ENCODE results near the gene DIP2C.
"Not testable (repeated sequence)": the region's sequence is repeated elsewhere in the genome, so short reads cannot be mapped to it uniquely, and the experiment has no call there.

Gene DIP2C

DNA sequence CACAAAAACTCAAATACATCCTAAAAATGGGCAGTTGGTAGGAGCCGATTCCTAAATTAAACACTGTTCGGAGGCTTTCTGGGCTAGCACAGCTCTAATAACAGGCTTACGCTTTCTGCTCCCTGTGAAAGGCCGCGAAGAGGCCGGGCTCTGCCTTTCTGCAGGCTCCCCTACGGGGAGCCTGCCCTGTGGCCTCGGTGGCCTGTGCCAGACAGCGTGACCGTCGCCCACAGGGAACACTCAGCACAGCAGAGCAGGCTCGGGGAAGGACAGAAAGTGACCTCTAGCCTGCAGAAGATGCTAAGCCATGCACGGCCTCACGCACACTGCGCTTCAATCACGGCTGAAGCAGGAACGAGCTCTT lies 64.2 kb downstream of the DIP2C start:
- DNase-seq = no peak

DNA sequence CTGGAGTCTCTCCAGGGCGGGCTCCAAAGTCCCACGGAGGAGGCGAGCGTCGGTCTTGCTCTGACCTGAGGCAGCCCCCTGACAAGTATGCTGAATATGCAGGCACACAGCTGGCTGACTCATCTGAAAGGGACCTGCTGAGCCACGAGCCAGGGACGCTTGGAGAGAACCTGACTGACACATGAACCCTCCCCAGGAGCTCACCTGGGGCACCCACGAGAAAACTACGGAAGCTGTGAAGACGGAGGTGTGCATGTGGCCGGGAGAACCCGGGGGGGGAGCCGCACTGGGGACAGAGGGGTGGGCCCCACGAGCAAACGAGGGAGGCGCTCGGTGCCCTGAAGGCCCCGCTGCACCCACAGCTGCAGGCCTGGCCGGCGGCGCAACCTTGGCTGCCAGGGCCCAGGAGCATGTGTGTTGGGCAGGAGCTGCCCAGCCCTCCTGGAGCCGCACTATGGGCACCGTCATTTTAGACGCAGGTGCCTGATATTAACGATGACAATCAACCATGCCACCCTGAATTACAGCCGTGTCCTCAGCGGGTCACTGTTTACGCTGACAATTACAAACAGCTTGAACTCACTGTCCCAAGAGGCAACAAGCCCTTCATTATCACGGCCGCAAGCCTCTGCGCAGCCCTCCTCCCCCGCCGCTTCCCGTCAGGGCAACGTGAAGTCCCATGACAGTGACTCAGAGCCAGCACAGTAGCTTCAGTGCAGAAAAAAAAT lies 64.7 kb downstream of the DIP2C start:
- DNase-seq = peak; percentile 8

DNA sequence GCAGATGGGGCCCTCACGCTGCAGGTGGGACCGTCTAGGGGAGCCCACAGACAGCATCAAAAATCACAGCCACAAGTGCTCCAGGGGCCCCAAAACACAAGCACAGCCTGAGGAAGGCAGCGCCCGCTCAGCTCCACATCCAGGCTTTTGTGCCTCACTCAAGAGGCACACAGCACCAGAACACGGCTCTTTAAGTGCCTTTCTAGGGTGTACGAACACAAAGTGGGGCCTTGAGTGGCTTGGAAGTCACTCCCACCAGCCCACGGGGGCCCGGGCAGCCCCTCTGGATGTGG lies 65.2 kb downstream of the DIP2C start:
- DNase-seq = no peak

DNA sequence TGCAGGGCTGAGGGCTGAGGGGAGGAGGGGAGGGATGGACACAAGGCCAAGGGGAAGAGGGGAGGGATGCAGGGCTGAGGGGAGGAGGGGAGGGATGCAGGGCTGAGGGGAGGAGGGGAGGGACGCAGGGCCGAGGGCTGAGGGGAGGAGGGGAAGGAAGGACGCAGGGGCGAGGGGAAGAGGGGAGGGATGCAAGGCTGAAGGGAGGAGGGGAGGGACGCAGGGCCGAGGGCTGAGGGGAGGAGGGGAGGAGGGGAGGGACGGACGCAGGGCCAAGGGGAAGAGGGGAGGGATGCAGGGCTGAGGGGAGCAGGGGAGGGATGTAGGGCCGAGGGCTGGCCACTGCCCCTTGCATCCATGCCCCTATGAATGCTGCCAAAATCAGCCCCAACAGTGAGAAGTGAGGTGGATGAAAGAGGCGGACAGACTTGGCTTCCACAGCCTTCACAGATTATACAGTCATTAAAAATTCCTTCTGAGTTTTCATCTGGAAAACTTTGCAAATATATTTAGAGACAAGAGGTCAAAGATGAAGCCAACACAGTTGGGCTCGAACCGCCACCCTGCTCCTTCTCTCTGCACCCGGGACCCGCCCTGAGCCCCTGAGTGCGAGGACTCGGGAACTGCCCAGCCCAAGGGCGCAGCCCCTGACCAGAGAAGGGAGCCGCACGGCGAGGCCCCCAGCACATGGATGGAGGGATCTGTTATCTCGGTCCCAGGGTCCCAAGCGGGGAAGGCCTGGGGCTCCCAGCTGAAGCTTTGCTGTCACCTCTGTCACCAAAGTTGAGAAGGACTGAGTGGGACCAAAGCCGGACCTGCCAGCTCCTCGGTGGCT lies 65.8 kb downstream of the DIP2C start:
- DNase-seq = no peak

DNA sequence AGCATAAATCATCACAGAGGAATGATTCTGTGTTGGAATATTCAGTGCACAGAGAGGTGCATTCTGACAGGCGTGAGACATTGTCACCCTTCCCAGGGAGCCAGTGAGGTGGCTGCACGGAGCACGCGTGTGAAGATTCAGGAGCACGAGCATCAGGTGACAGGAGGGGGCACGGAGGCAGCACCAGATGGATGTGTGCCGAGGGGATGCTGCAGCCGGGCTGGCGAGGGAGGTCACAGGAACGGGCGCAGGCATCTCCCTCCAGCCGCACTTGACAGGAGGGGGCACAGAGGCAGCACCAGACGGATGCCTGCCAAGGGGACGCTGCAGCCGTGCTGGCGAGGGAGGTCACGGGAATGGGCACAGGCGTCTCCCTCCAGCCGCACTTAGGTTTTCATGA lies 66.5 kb downstream of the DIP2C start:
- DNase-seq = no peak

DNA sequence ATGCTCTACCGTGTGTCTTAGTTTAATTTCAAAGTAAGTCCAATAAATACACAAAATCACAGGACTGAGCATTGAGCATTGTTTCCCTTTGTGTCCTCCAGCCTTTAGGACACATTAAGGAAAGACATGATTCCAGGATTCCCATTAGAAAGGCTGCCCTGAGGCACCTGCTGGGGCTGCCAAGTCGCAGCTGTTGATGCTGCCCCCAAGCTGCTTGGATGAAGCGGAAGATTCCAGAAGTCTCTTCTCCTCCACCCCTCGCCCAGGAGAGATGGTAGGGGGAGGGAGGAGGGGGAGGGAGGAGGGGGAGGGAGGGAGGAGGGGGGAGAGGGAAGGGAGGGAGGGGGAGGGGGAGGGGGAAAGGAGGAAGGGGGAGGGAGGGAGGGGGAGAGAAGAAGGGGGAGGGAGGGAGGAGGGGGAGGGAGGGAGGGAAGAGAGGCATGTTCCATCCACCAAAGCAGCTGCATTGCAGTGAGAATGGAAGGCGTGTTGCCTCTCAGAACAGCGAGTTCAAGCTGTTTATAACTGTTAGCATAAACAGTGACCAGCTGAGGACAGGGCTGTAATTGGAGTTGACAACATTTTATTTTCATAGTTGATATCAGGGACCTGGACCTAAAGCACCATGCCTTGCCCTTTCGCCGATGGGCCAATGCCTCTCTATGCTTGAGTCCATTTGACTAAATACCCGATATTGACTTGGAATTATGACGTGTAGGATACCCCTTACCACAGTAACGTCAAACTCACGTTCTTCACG lies 67.3 kb downstream of the DIP2C start:
- DNase-seq = no peak

DNA sequence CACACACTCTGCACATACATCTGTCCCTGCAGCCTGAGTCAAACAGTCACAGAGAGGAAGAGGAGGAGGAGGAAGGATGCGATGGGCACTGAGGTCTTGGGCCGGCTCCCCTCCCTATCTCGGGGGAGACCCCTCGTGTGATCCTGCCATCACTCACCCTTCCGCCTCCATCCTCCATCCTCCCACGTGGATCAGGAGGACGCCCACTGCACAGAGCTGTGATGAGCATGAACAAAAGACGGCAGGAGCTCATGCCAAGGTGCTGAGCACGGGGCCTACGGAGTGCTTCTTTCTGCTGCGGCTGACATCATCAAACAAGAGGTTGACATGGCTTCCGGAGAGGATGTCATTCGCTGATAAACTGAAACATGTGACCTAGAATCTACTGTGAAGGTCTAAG lies 68.0 kb downstream of the DIP2C start:
- no peak for DNase-seq

DNA sequence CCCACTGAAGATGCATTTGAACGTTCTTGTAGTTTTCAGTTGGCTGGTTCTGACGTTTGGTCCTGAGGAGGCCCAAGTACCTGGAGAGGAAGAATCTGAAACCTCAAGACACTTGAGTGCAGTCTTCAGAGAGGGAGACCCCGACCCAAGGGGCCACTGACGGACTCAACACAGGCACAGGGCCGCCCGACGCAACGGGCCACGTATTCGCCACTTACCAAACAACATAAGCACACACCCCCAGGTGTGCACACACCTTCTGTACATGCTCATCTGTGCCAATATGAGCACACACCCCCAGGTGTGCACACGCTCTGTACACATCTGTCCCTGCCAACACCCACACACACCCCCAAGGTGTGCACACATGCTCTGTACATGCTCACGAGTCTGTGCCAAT lies 68.5 kb downstream of the DIP2C start:
- no peak for DNase-seq

DNA sequence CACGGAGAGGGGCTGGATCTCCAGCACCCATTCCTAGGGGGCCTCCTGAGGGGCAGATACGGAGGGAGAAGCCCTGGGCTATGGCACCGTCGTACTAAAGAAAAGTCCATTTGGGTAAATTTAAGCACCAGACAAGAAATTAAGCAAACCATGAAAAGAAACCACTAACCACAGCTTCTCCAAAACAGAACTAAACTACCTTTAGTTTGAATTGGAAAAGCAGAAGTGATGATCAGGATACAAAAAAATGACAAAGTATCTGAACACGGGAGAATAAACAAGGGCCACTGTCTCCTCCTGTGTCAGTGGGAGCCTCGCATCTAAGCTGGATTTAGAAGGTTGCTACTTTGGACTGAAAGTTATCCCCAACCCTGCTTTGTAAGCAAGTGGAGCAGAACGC lies 69.1 kb downstream of the DIP2C start:
- DNase-seq = no peak

DNA sequence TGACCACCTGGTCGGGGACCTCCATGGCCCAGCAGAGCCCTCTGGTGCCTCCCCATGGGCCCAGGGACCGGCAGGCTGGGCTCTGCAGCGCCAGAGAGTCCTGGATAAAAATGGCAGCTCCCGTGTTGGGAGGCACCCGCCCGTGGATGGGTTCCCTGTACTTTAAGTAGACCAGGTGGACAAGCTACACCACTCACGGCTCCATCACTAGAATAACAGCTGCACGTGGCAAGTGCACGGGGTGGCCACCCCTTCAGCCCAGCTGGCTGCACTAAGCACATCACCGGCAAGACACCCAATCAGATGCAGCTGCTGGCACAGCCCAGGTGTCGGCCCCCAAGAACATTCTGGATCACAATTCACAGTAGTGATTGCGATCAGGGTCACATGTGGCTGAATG lies 69.8 kb downstream of the DIP2C start:
- DNase-seq = no peak

DNA sequence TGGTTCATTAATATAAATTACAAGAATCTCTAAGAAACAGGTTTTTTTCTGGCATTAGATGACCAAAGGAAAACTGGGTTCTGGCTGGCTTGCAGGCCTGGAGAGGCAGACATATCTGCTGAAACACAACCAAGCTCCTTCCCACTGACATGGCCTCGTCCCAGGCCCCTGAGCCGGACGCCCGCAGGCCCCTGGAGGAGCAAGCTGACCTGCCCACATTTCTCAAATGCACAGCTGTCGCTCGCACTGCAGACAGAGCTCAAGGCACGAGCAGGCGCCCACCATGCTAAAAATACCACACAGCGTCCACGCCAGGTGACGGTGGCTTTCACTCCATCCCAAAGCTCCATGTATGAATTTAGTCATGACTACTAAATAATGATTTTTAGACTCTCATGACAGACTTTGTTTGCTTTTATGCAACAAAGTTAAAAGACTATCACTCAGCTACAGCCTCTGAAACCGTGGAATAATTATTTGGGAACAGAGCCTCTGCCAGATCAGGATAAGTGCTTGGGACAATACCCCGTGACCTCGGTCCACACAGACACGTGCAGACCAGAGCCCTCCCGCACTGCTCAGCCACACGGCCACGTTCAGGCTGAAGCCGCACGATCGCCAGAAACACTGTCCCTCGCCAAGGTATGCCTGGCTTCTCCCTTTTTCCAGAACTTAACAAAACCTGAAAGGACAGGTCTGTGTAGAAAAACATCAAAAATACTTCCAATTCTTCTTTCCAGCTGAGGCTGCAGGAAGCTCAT lies 71.1 kb downstream of the DIP2C start:
- DNase-seq = no peak

DNA sequence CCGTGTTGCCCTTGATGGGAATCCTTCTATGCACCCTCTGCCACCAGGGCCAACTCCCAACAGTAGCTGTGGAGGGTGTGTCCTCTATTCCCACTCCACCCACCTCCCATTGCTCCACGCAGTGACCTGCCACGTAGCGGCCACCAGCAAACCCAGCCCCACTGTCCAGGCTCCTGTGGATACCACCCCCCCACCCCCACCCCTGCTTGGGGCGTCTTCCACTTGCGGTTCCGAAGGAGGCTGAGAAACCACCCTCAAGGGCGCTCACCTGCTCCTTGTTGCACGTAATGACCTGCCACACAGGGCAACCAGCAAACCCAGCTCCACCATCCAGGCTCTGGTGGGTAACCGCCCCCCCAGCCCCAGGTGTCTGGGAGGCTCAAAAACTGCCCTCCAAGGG lies 72.0 kb downstream of the DIP2C start:
- no peak for DNase-seq

DNA sequence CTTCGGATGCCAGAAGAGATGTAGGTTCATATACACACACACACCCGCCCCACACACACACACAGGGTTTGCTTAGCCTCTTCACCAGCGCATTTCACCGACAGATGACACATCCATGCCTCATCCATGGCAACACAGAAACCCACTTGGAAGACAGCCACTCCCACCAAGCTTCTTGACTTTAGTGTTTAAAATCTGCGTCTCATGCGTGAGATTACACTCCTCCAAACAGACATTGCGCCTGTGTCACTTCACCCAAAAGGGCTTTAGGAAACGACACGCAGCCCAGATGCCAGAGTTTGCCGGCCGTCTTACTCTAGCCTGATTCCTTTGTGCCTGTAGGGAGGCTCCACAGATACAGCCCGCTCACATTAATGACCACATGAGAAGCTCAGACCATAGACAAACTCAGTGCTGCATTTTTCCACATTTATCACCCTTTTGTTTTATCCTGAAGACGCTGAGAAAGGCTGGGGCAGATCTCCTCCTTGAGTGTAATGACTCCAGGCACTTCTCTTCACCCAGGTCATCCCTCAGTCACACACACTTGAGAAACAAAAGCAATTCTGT lies 73.8 kb downstream of the DIP2C start:
- DNase-seq = no peak

DNA sequence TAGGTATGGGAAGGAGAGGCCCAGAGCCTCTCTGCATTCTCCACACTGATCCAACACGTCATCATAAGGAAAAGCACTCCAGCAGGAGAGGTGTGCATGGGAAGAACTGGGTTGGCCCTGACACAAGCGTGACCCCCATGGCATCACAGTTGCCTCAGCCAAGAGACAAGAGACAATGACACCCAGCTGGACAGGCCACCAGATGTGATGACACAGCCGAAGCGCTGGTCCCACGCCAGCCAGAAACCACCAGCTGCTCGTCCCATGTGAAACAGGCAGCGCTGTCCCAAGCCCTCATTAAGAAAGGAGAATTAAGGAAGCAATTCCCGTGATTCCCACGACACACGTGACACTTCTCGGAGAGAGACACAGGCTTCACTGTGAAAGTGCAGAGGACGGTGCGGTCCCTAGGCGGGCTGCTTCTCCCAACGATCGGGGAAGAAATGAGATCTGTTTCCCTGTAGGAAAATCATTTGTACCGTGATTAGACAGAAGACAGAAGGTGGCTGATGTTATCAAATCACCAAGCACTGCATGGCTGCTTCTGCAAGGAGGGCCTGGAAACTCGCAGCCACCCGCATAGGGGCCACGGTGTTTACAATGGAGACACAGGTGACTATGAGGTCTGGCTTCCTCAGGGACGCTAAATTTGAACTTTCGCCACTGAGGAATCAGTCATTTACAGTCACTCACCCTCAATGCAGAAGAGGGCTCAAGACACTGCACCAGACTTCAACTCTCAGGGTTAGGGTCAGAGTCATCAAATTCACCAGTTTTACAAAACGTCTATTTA lies 74.5 kb downstream of the DIP2C start:
- DNase-seq = no peak

DNA sequence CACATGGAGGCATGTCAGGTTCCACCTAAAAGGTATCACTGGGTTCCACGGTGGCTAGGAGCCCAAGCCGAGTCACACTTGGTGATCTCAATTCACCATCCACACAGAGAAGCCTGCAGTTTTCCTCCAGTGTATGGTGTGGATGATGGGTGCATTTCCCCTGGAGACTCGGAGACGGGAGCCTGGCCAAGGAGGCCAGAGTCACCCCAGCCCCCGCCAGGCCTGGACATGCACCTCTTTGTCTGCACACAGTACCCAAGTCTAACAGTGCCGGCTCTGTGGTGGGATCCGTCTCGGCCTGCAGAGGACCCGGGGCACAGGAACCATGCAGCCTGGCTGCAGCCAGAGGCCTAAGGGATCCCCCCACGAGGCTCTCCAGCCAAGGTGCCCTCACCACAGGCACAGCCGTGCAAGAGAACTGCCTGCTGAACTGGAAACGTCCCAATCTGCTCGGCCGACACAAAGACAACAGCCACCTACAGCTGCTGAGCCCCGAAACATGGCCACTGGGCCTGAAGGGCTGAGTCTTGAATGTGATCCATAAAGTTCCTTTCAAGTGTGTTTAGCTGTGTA lies 75.2 kb downstream of the DIP2C start:
- no peak for DNase-seq

DNA sequence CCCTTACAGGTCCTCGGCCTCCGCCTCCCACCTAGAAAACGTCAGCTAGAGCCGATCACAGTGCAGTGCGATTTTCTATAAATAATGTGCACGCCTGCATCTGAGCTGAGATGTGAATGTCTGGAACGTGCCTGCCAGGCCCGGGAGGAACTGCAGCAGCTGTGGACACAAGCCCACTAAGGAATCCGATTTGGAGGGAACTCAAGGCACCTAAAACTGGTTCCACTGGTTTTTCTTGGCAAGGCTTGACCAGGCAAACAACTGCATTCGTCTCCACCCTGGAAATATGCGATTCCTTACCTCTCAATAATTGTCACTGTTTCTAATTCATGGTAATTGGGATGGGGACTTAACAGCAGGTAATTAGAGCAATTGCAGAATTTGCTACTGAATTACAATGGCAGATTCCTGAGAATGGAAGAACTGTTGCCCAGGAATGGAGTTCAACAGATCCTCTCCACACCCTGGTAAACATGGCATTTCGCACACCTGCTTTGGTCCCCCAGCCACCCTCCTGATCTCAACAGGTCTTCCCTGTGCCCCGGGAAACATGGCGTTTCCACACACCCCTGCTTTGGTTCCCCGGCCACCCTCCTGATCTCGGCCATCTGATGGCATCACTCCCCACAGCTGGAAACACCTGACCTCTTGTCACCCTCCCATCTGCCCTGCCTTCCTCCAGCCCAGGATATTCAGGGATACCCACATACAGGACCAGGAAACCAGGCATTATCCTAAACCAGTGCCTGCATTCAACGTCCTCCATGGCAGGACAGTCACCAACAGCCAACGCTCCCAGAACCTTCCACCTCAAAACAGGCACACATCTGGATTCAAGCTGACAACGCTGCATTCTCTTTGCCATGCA lies 76.0 kb downstream of the DIP2C start:
- DNase-seq = peak; percentile 85

DNA sequence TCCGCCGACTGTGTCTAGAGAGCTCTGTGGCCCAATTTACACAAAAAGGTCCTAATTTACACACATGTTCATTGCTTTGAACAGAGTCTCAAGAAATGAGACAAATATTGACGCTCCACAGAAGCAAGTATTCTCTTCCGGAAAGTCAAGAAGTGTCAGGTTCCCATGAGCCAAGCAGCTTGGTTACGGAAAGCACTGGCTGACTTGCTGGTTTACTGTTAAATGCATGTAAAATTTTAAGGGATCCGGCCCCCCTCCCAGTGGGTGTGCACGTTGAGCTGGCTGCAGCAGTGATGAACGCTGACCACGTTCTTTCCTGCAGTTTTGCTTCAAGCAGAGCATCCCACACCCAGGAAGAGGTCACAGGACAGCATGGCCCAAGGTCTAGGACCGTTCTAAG lies 76.8 kb downstream of the DIP2C start:
- DNase-seq = no peak

DNA sequence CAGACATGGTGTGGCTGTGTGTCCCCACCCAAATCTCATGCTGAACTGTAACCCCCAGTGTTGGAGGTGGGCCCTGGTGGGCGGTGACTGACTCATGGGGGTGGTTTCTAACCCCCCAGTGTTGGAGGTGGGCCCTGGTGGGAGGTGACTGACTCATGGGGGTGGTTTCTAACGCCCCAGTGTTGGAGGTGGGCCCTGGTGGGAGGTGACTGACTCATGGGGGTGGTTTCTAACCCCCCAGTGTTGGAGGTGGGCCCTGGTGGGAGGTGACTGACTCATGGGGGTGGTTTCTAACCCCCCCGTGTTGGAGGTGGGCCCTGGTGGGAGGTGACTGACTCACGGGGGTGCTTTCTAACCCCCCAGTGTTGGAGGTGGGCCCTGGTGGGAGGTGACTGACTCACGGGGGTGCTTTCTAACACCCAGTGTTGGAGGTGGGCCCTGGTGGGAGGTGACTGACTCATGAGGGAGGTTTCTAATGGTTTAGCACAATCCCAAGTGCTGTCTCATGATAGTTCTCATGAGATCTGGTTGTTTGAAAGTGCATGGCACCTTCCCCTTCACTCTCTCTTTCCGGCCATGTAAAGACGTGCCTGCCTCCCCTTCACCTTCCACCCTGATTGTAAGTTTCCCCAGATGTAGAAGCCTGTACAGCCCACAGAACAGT lies 78.7 kb downstream of the DIP2C start:
- not testable (repeated sequence) for DNase-seq

DNA sequence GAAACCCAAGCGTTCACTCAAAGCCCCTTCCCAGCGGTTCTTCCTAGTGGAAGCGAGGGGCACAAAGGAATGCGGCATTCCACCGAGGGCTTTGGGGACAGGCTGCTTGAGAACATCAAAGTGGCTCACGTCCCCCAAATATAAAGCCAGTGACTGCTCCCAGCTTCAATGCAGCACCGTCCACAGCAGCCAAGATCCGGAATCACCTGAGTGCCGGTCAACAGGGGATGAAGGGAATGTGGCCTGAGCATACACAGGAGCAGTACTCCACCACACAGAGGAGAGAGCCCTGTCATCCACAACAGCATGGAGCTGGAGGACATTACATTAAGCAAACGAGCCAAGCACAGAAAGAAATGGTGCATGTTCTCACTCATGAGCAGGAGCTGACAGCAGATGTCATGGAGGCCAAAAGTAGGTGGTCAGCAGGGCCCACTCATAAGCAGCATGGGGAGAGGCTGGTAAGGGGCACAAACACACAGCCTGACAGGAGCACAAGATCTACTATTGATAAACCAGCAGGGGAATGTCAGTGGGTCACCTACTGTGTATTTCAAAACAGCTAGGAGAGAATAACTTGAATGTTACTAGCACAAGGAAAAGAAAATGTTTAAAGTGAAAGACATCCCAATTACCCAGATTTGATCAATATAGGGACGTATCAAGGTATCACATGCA lies 79.5 kb downstream of the DIP2C start:
- DNase-seq = no peak

DNA sequence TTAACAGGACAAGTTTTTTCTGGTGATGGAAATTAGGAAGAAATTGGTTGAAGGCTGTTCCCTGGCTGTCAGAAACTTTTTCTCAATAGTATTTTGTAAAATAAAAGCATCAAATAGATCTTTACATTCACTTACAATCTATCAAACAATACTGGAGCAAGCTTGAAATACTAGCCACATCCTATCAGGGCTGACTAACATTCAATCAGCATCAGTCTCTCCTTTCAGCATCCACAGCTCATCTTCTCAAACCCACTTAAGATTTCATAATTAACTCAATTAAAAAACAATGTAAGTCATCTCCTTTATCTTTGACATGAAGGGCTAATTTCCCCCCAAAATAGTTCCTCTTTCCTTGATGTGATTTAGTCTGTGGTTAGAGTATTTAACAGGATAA lies 80.2 kb downstream of the DIP2C start:
- DNase-seq = no peak

All from NCI-H1105 (cell line).